ENCODE data around the gene RMND1. TPM values are rescaled to one million over a fixed set of nuclear protein-coding genes. Genes with fewer than 3 reads are reported as not detected.

RMND1 gene
- total and polyA plus RNA-seq, 2 of the 13 experiments (the other 11 are each of a cell fraction or from before 2014, with no cell fraction given), result 34.0 to 72.5 TPM

- TF ChIP-seq BCLAF1 (IDR thresholded peaks at IDR 0.05) (no peak), HHEX (CRISPR knock-in tag; IDR thresholded peaks at IDR 0.05) (no peak), RORA (CRISPR knock-in tag; IDR thresholded peaks at IDR 0.05) (no peak), U2AF2 (IDR thresholded peaks at IDR 0.05; ENCODE audit: low read depth, low read length) (no peak), PREB (CRISPR knock-in tag; IDR thresholded peaks at IDR 0.05) (no peak), RNF2 (conservative IDR thresholded peaks at IDR 0.05; ENCODE audit: low read depth) (0 out of 2 replicates have a peak, but pooled peaks have one; percentile 31), TCF12 (IDR thresholded peaks at IDR 0.05) (no peak), TCF12 (CRISPR knock-in tag; IDR thresholded peaks at IDR 0.05) (no peak), ATF2 (CRISPR knock-in tag; IDR thresholded peaks at IDR 0.05) (no peak), ZNF652 (CRISPR knock-in tag; IDR thresholded peaks at IDR 0.05; ENCODE audit: borderline replicate concordance, low read depth) (no peak), GPN1 (CRISPR knock-in tag; IDR thresholded peaks at IDR 0.05; ENCODE audit: borderline replicate concordance) (no peak), ZNF704 (CRISPR knock-in tag; IDR thresholded peaks at IDR 0.05; ENCODE audit: borderline replicate concordance) (no peak), HNF1B (CRISPR knock-in tag; IDR thresholded peaks at IDR 0.05) (no peak), ZNF557 (CRISPR knock-in tag; IDR thresholded peaks at IDR 0.05) (no peak; the same call in 1 of the 2 replicates), ZNF383 (CRISPR knock-in tag; IDR thresholded peaks at IDR 0.05; ENCODE audit: borderline replicate concordance) (no peak), SPEN (CRISPR knock-in tag; IDR thresholded peaks at IDR 0.05; ENCODE audit: low read depth) (no peak), JDP2 (CRISPR knock-in tag; IDR thresholded peaks at IDR 0.05; ENCODE audit: borderline replicate concordance) (no peak), TMF1 (CRISPR knock-in tag; IDR thresholded peaks at IDR 0.05; ENCODE audit: low read depth) (no peak), ZSCAN9 (CRISPR knock-in tag; IDR thresholded peaks at IDR 0.05; ENCODE audit: borderline replicate concordance) (no peak), CEBPG (CRISPR knock-in tag; IDR thresholded peaks at IDR 0.05) (no peak), SAFB2 (CRISPR knock-in tag; IDR thresholded peaks at IDR 0.05; ENCODE audit: borderline replicate concordance, low read depth) (peak; percentile 62; the same call in 1 of the 2 replicates), ZFP82 (CRISPR knock-in tag; IDR thresholded peaks at IDR 0.05; ENCODE audit: borderline replicate concordance) (no peak), MTF2 (CRISPR knock-in tag; IDR thresholded peaks at IDR 0.05; ENCODE audit: borderline replicate concordance) (no peak)
Measured at GRCh38 chr6:151390851-151391470, 61.0 kb downstream of the RMND1 start (continued).

Measured in HepG2 (cell line).